B cell (primary cell): Measurements from ENCODE around the gene TLDC2. TPM values are rescaled to one million over a fixed set of nuclear protein-coding genes. Genes with fewer than 3 reads are reported as not detected.
A peak's percentile ranks its signal among the peaks of the same experiment; 100 is the strongest.

Experiments
- ATAC-seq: fragments of 200-7000 bp; cut with Tn5 transposase; one replicate; pipeline ENCODE4 v1.10.0; 2021; ENCODE audit warnings: low read depth, mild to moderate bottlenecking, moderate number of reproducible peaks, moderate library complexity
- CTCF ChIA-PET: fragments of 350-600 bp; sonication (Branson Sonifier 250); formaldehyde crosslinking; loops from one replicate; lab custom pipeline; 2021; ENCODE audit warnings: antibody characterized with exemption, inconsistent platforms; lab: Charles Lee
- POLR2A ChIA-PET: fragments of 350-600 bp; sonication (Branson Sonifier 250); formaldehyde crosslinking; loops from one replicate; lab custom pipeline; 2021; ENCODE audit warnings: antibody characterized with exemption; lab: Charles Lee
- DNase-seq: peaks from one replicate; pipeline ENCODE4 v3.0.0; 2013
- H2AFZ ChIP-seq: 2 replicates; pipeline ENCODE4 v1.6.1; 2012; ENCODE audit warnings: mild to moderate bottlenecking, low read depth, low read length; ENCODE audit not compliant: insufficient read depth, poor library complexity, severe bottlenecking
- H3K27ac ChIP-seq, 2 donors: 1 replicate in 1 of 2; 2 replicates in 1 of 2; pipeline ENCODE4 v1.5.1; 2012 to 2013; ENCODE audit warnings: low read length in 2 of 2, mild to moderate bottlenecking in 2 of 2, moderate library complexity in 1 of 2
- H3K27me3 ChIP-seq, 4 experiments: fragments of 200-600 bp in 1 of 4; sonication (generic) in 1 of 4; replicated peaks in 1 of 4; 1 replicate in 2 of 4; 2 replicates in 2 of 4; pipeline versions ENCODE4 v1.6.1 to v1.7.0; 2013 to 2016; ENCODE audit warnings: low read length in 3 of 4, mild to moderate bottlenecking in 2 of 4, mixed read lengths in 1 of 4, moderate library complexity in 1 of 4; ENCODE audit not compliant: insufficient read depth in 4 of 4, control insufficient read depth in 3 of 4; ENCODE audit errors: control extremely low read depth in 1 of 4
- H3K36me3 ChIP-seq, 2 experiments: replicated peaks in 1 of 2; 1 replicate in 1 of 2; 2 replicates in 1 of 2; pipeline versions ENCODE4 v1.6.1 to v1.7.1; 2013; ENCODE audit warnings: low read length in 1 of 2; ENCODE audit not compliant: insufficient read depth in 2 of 2, control insufficient read depth in 1 of 2; ENCODE audit errors: control extremely low read depth in 1 of 2, extremely low read depth in 1 of 2
- H3K4me1 ChIP-seq, 2 donors: fragments of 200-600 bp in 1 of 2; sonication (generic) in 1 of 2; 1 replicate in 1 of 2; 2 replicates in 1 of 2; pipeline versions ENCODE4 v1.5.1 to v1.6.1; 2013 to 2017; ENCODE audit warnings: low read length in 2 of 2; ENCODE audit not compliant: control insufficient read depth in 2 of 2, insufficient read depth in 2 of 2
- H3K4me2 ChIP-seq: replicated peaks from 2 replicates; pipeline ENCODE3; 2012; ENCODE audit warnings: mild to moderate bottlenecking, low read depth, low read length; ENCODE audit not compliant: poor library complexity, severe bottlenecking
- H3K4me3 ChIP-seq, 5 experiments: fragments of 200-600 bp in 1 of 5; sonication (generic) in 1 of 5; 1 replicate in 3 of 5; 2 replicates in 2 of 5; pipeline versions ENCODE4 v1.5.1 to v1.7.0; 2011 to 2016; ENCODE audit warnings: low read length in 4 of 5, mild to moderate bottlenecking in 4 of 5, low read depth in 2 of 5, control low read depth in 1 of 5, moderate library complexity in 1 of 5; ENCODE audit not compliant: insufficient read depth in 1 of 5; ENCODE audit errors: control extremely low read depth in 1 of 5, extremely low read depth in 1 of 5
- H3K79me2 ChIP-seq: fragments of 200-600 bp; sonication (generic); one replicate; pipeline ENCODE4 v1.6.0; 2016; ENCODE audit warnings: low read length; ENCODE audit not compliant: control insufficient read depth, insufficient read depth
- H3K9ac ChIP-seq: fragments of 200-600 bp; sonication (generic); 2 replicates; pipeline ENCODE4 v1.6.1; 2017; ENCODE audit warnings: mild to moderate bottlenecking, low read length, moderate library complexity
- H3K9me3 ChIP-seq, 3 donors: one replicate each; pipeline versions ENCODE4 v1.6.1 to v1.7.1; 2013; ENCODE audit warnings: low read length in 2 of 3; ENCODE audit not compliant: control insufficient read depth in 2 of 3, insufficient read depth in 1 of 3; ENCODE audit errors: control extremely low read depth in 1 of 3
- H4K20me1 ChIP-seq: 2 replicates; pipeline ENCODE4 v1.6.0; 2012; ENCODE audit warnings: mild to moderate bottlenecking, low read length; ENCODE audit not compliant: insufficient read depth, control insufficient read depth, poor library complexity, severe bottlenecking
- H3K27ac Mint-ChIP-seq: one replicate; pipeline ENCODE4 v1.8.0; 2021; ENCODE audit warnings: mixed read lengths
- H3K27me3 Mint-ChIP-seq: one replicate; pipeline ENCODE4 v1.8.0; 2021; ENCODE audit warnings: mixed read lengths
- H3K4me1 Mint-ChIP-seq: one replicate; pipeline ENCODE4 v1.8.0; 2021; ENCODE audit warnings: mixed read lengths
- H3K4me3 Mint-ChIP-seq: one replicate; pipeline ENCODE4 v1.8.0; 2021; ENCODE audit warnings: mixed read lengths
- H3K9me3 Mint-ChIP-seq: one replicate; pipeline ENCODE4 v1.8.0; 2022; ENCODE audit warnings: mixed read lengths; ENCODE audit not compliant: insufficient read depth
- CTCF ChIP-seq: fragments of 200-600 bp; IDR thresholded peaks from one replicate; pipeline ENCODE4 v1.8.0; 2022; ENCODE audit warnings: antibody characterized with exemption, mild to moderate bottlenecking
- EZH2 ChIP-seq: IDR thresholded peaks from 2 replicates; pipeline ENCODE4 v1.6.1; 2012; ENCODE audit warnings: borderline replicate concordance, low read depth, mild to moderate bottlenecking, moderate library complexity, low read length; ENCODE audit not compliant: insufficient read depth, poor library complexity, severe bottlenecking
- WGBS: methylation state at CpG from one replicate; pipeline ENCODE4 v1.1.5; 2013; ENCODE audit warnings: missing lambda C conversion rate; ENCODE audit not compliant: insufficient coverage; 5-methylcytosine and 5-hydroxymethylcytosine counted together
- intact Hi-C: fragments of 100-400 bp; cut with micrococcal nuclease; formaldehyde crosslinking; loops from one replicate; pipeline ENCODE4 v1.10.0; 2022
- polyA plus RNA-seq: library from polyadenylated mRNA; depleted of rRNA; stranded (reverse); fragments of >200 nt; gene quantifications from 2 replicates; pipeline ENCODE4 v1.2.3, GENCODE V29; 2012
- total RNA-seq, 2 donors: library from RNA; stranded (reverse); fragments of 120-200 nt in 1 of 2; gene quantifications; 1 replicate in 1 of 2; 2 replicates in 1 of 2; pipeline versions ENCODE4 v1.2.3 to v1.2.4, GENCODE V29; 2013 to 2022

TLDC2 gene
- total and polyA plus RNA-seq, 2 donors (not counting 1 experiment from before 2014, with no cell fraction given): 0.13 TPM; not detected in 1

GRCh38 chr20:36847710-36848040 is 28.3 kb upstream of the TLDC2 start:
- Mint-ChIP-seq H3K27me3 (no peaks in the 10 kb centered on the region), H3K9me3 (no peaks in the 10 kb centered on the region), H3K4me1 (peaks cover 79% of the 10 kb centered on the region), H3K4me3 (no peak overlapping the region), H3K27ac (peak overlapping the region; percentile 96)
- ChIA-PET CTCF (interaction anchor here (0.7 to 4.5 kb wide), 6 partner anchors 11 to 645 kb away, joined by 3 to 47 read pairs (median 3); a partner anchor contains a TSS), POLR2A (interaction anchor here (2.5 kb wide), 1 partner anchor 16 kb away, joined by 10 read pairs; a partner anchor contains a TSS)
- Histone ChIP-seq H3K27me3 (no peaks in the 10 kb centered on the region), H3K4me1 (peaks cover 79 to 94% of the 10 kb centered on the region in 2 donors), H4K20me1 (no peaks in the 10 kb centered on the region), H2AFZ (no peak overlapping the region), H3K36me3 (no peaks in the 10 kb centered on the region), H3K4me2 (no peak overlapping the region), H3K9me3 (peaks cover 0 to 12% (median 0%) of the 10 kb centered on the region in 3 donors), H3K27ac (peak overlapping the region; percentile 97 to 98), H3K9ac (no peak overlapping the region), H3K79me2 (peaks cover 69% of the 10 kb centered on the region), H3K4me3 (no peak overlapping the region)
- intact Hi-C loops: loop anchor here (5.0 kb wide), 1 partner anchor 75 kb away; the partner anchor contains the start of gene DSN1
- no peak for ATAC-seq
- TF ChIP-seq EZH2: no peak
- no peak for TF ChIP-seq CTCF
- no peak for DNase-seq
- 86% methylated on average over 1 of the region's 1 CpG for WGBS

GRCh38 chr20:36848078-36848660 is 27.8 kb upstream of the TLDC2 start:
- TF ChIP-seq EZH2 (no peak), CTCF (no peak)
- peaks cover 74 to 89% of the 10 kb centered on the region in 2 donors for H3K4me1 ChIP-seq
- no peaks in the 10 kb centered on the region for H3K36me3 ChIP-seq
- no peaks in the 10 kb centered on the region for H3K27me3 ChIP-seq
- H4K20me1 ChIP-seq: no peaks in the 10 kb centered on the region
- ATAC-seq (no peak), DNase-seq (no peak)
- H3K4me3 ChIP-seq: no peak overlapping the region
- POLR2A ChIA-PET: no interaction called here
- intact Hi-C loops: loop anchor here (5.0 kb wide), 1 partner anchor 76 kb away; the partner anchor contains the start of gene DSN1
- peak overlapping the region in 1 of 2 donors; percentile 97 for H3K27ac ChIP-seq
- WGBS: 87% methylated on average over 5 of the region's 6 CpGs
- CTCF ChIA-PET: interaction anchor here (0.7 to 4.5 kb wide), 6 partner anchors 10 to 74 kb away, joined by 3 to 47 read pairs (median 3); partner anchors contain the start of gene DSN1
- Mint-ChIP-seq H3K27ac (peak overlapping the region; percentile 50), H3K4me3 (peak overlapping the region; percentile 44), H3K27me3 (no peaks in the 10 kb centered on the region), H3K9me3 (no peaks in the 10 kb centered on the region), H3K4me1 (peaks cover 78% of the 10 kb centered on the region)
- H3K4me2 ChIP-seq: peak overlapping the region; percentile 1
- H3K9me3 ChIP-seq: peaks cover 0 to 12% (median 0%) of the 10 kb centered on the region in 3 donors
- H2AFZ ChIP-seq: no peak overlapping the region
- H3K9ac ChIP-seq: no peak overlapping the region
- peaks cover 74% of the 10 kb centered on the region for H3K79me2 ChIP-seq
